ENCODE measurements around the gene SSRP1. TPM values are rescaled to one million over a fixed set of nuclear protein-coding genes. Genes with fewer than 3 reads are reported as not detected.

Gene SSRP1
- total and polyA plus RNA-seq, 11 donors: 21.8 to 86.5 (median 41.6) TPM

- H3K27me3 ChIP-seq: no peaks in the 10 kb centered on the region
- no peak for DNase-seq
- no peaks in the 10 kb centered on the region for H3K36me3 ChIP-seq
- H3K4me1 ChIP-seq: peaks cover 0 to 39% (median 24%) of the 10 kb centered on the region in 12 donors
- peak overlapping the region; percentile 23 to 94 (median 82) for H3K27ac ChIP-seq
- peaks cover 0 to 11% (median 1%) of the 10 kb centered on the region in 12 donors for H3K9me3 ChIP-seq
- ATAC-seq: peak; percentile 39 to 63 (median 51)
- WGBS, 4 donors: 51 to 64% (median 61%) methylated on average over 6 of the region's 6 CpGs
- intact Hi-C loops (cut with DNase I): loop anchor here in 2 of 10 donors (2.0 to 5.0 kb wide), 3 partner anchors 28 to 50 kb away; partner anchors contain the start of gene TNKS1BP1 (in 1 of the 2)
- peak overlapping the region in 1 of 12 donors; percentile 20 for H3K4me3 ChIP-seq
- no peak for TF ChIP-seq CTCF (IDR thresholded peaks at IDR 0.05)
- TF ChIP-seq POLR2A (IDR thresholded peaks at IDR 0.05): no peak
These were observed 58.6 kb downstream of the SSRP1 start for GRCh38 chr11:57276971-57277675.

GRCh38 chr11:57276169-57276970 is 59.3 kb downstream of the SSRP1 start:
- Histone ChIP-seq H3K4me1 (peaks cover 0 to 39% (median 24%) of the 10 kb centered on the region in 12 donors), H3K27me3 (no peaks in the 10 kb centered on the region), H3K36me3 (no peaks in the 10 kb centered on the region), H3K4me3 (no peak overlapping the region), H3K27ac (peak overlapping the region; percentile 23 to 94 (median 82)), H3K9me3 (peaks cover 0 to 11% (median 1%) of the 10 kb centered on the region in 12 donors)
- DNase-seq (no peak), ATAC-seq (peak; percentile 27 to 76 (median 46))
- WGBS, 4 donors: 41 to 52% (median 48%) methylated on average over 3 of the region's 3 CpGs
- no peak for TF ChIP-seq CTCF (IDR thresholded peaks at IDR 0.05)
- TF ChIP-seq POLR2A (IDR thresholded peaks at IDR 0.05): no peak
- intact Hi-C loops (cut with DNase I): loop anchor here in 2 of 10 donors (2.0 to 5.0 kb wide), 3 partner anchors 28 to 51 kb away; partner anchors contain the start of gene TNKS1BP1 (in 1 of the 2)

Other genes with a start within 250 kb of the SSRP1 start
- gene LRRC55, start 153.9 kb downstream of the SSRP1 start, total RNA-seq: 1 to 10 TPM in 1 of 9 donors, under 1 TPM in 5, not detected in 3; 0.07 to 1.1 (median 0.35) TPM
- gene LRRC55, start 153.9 kb downstream of the SSRP1 start, polyA plus RNA-seq: under 1 TPM; 0.08 to 0.14 TPM
- 10 to 100 TPM in 4 of 9 donors, 1 to 10 TPM in 5; 5.7 to 63.3 (median 9.9) TPM for gene APLNR, start 98.6 kb downstream of the SSRP1 start, total RNA-seq
- 1 to 10 TPM; 1.1 to 8.9 TPM for gene APLNR, start 98.6 kb downstream of the SSRP1 start, polyA plus RNA-seq
- 10 to 100 TPM; 25.3 to 68.3 (median 33.1) TPM for gene TNKS1BP1, start 10.9 kb downstream of the SSRP1 start, total RNA-seq
- 10 to 100 TPM; 36.9 to 45.3 TPM for gene TNKS1BP1, start 10.9 kb downstream of the SSRP1 start, polyA plus RNA-seq
- 1 to 10 TPM in 7 of 9 donors, under 1 TPM in 2; 0.63 to 7.1 (median 1.5) TPM for gene P2RX3, start 2.5 kb upstream of the SSRP1 start, total RNA-seq
- under 1 TPM; 0.35 to 0.72 TPM for gene P2RX3, start 2.5 kb upstream of the SSRP1 start, polyA plus RNA-seq
- gene PRG3, start 45.3 kb upstream of the SSRP1 start, total RNA-seq: not detected
- not detected for gene PRG3, start 45.3 kb upstream of the SSRP1 start, polyA plus RNA-seq
- under 1 TPM in 4 of 9 donors, not detected in 5; 0.14 to 0.27 (median 0.22) TPM for gene PRG2, start 54.8 kb upstream of the SSRP1 start, total RNA-seq
- gene PRG2, start 54.8 kb upstream of the SSRP1 start, polyA plus RNA-seq: under 1 TPM in 1 of 2 donors, not detected in 1; 0.04 TPM
- 10 to 100 TPM; 13.5 to 56.9 (median 24.7) TPM for gene SLC43A3, start 91.2 kb upstream of the SSRP1 start, total RNA-seq
- 10 to 100 TPM; 14.6 to 17.9 TPM for gene SLC43A3, start 91.2 kb upstream of the SSRP1 start, polyA plus RNA-seq
- gene RTN4RL2, start 124.6 kb upstream of the SSRP1 start, total RNA-seq: 1 to 10 TPM in 5 of 9 donors, under 1 TPM in 4; 0.58 to 2.1 (median 1.1) TPM
- 1 to 10 TPM; 1.0 to 1.1 TPM for gene RTN4RL2, start 124.6 kb upstream of the SSRP1 start, polyA plus RNA-seq
- 10 to 100 TPM in 1 of 9 donors, 1 to 10 TPM in 8; 2.7 to 12.3 (median 5.4) TPM for gene SLC43A1, start 179.8 kb upstream of the SSRP1 start, total RNA-seq
- gene SLC43A1, start 179.8 kb upstream of the SSRP1 start, polyA plus RNA-seq: 1 to 10 TPM; 6.6 TPM
- gene TIMM10, start 194.9 kb upstream of the SSRP1 start, total RNA-seq: 10 to 100 TPM; 36.6 to 81.5 (median 46.4) TPM
- 100 to 1,000 TPM in 1 of 2 donors, 10 to 100 TPM in 1; 42.0 to 135 TPM for gene TIMM10, start 194.9 kb upstream of the SSRP1 start, polyA plus RNA-seq
- not detected for gene SMTNL1, start 201.7 kb upstream of the SSRP1 start, total RNA-seq
- gene SMTNL1, start 201.7 kb upstream of the SSRP1 start, polyA plus RNA-seq: not detected
- 100 to 1,000 TPM in 1 of 9 donors, 10 to 100 TPM in 8; 11.2 to 175 (median 14.5) TPM for gene UBE2L6, start 231.8 kb upstream of the SSRP1 start, total RNA-seq
- gene UBE2L6, start 231.8 kb upstream of the SSRP1 start, polyA plus RNA-seq: 10 to 100 TPM; 10.2 to 16.4 TPM

Data from heart left ventricle (tissue), 16 donors.